Measurements from ENCODE around the gene NAA11. TPM values are rescaled to one million over a fixed set of nuclear protein-coding genes. Genes with fewer than 3 reads are reported as not detected.

The NAA11 gene
- total RNA-seq, 1 experiment from 2014 or later, result not detected

GRCh38 chr4:79340568-79340967 is 14.7 kb upstream of the NAA11 start:
- H2BK20ac ChIP-seq (ENCODE audit: low read depth, low read length, poor library complexity, severe bottlenecking), result no peak overlapping the region
- no peak overlapping the region for H4K8ac ChIP-seq (replicated peaks; ENCODE audit: insufficient read length, low read depth, low read length)
- H2BK5ac ChIP-seq (ENCODE audit: insufficient read length, low read length), result no peak overlapping the region
- H2AFZ ChIP-seq (ENCODE audit: low read length), result no peak overlapping the region
- no peak overlapping the region for H3K23ac ChIP-seq (ENCODE audit: insufficient read length, low read depth, low read length)
- H3K9me3 Mint-ChIP-seq, result peaks cover 9 to 12% of the 10 kb centered on the region in 2 experiments
- no peak overlapping the region for H2BK12ac ChIP-seq (ENCODE audit: insufficient read length, low read depth, low read length)
- H2AK5ac ChIP-seq (ENCODE audit: insufficient read length, low read length), result no peak overlapping the region
- no peak for DNase-seq
- H3K56ac ChIP-seq (ENCODE audit: insufficient read length, low read depth, low read length), result no peak overlapping the region
- H3K4me2 ChIP-seq (ENCODE audit: insufficient read depth, insufficient read length, low read length), result no peak overlapping the region
- H3K4ac ChIP-seq (ENCODE audit: low read depth, low read length), result no peak overlapping the region
- H3K23me2 ChIP-seq (ENCODE audit: insufficient read length, low read depth, low read length, poor library complexity, severe bottlenecking), result no peaks in the 10 kb centered on the region
- H3K27me3 Mint-ChIP-seq (ENCODE audit: low read depth), result no peaks in the 10 kb centered on the region
- no peak for TF ChIP-seq CTCF (conservative IDR thresholded peaks at IDR 0.05)
- H3K9ac ChIP-seq (ENCODE audit: extremely low read depth, insufficient read length, low read length), result no peak overlapping the region
- H2BK15ac ChIP-seq (ENCODE audit: low read depth, low read length), result no peak overlapping the region
- H3K36me3 Mint-ChIP-seq (ENCODE audit: insufficient read depth in 1 of 3, low read depth in 3 of 3), result peaks cover 0 to 18% (median 5%) of the 10 kb centered on the region in 3 experiments; a peak in 3 of 7 replicates
- no peak overlapping the region for H4K91ac ChIP-seq (ENCODE audit: insufficient read length, low read depth, low read length)
- H4K20me1 ChIP-seq (ENCODE audit: control insufficient read depth, insufficient read depth, insufficient read length), result no peaks in the 10 kb centered on the region
- WGBS (ENCODE audit: extremely low coverage, insufficient read length, low lambda C conversion rate), result no CpG with 5 or more reads among the region's 2 CpGs
- no peak overlapping the region for H3T11ph ChIP-seq (ENCODE audit: low read length)
- H3K4me1 Mint-ChIP-seq, result no peaks in the 10 kb centered on the region
- H3K9me3 ChIP-seq (ENCODE audit: control insufficient read depth, low read depth, low read length), result no peaks in the 10 kb centered on the region
- no peaks in the 10 kb centered on the region for H3K27me3 ChIP-seq (ENCODE audit: insufficient read depth, low read length)
- no peak overlapping the region for H2BK120ac ChIP-seq (ENCODE audit: low read depth, low read length, poor library complexity, severe bottlenecking)
- H3K79me1 ChIP-seq (ENCODE audit: insufficient read depth, low read depth, low read length, poor library complexity, severe bottlenecking), result no peaks in the 10 kb centered on the region
- H3K18ac ChIP-seq (ENCODE audit: insufficient read length, low read depth, low read length), result no peak overlapping the region
- H3K4me1 ChIP-seq (ENCODE audit: insufficient read depth, low read length), result no peaks in the 10 kb centered on the region
- no peak overlapping the region for H3K4me3 Mint-ChIP-seq
- H3K14ac ChIP-seq (ENCODE audit: insufficient read depth, low read length), result no peak overlapping the region
- no peak overlapping the region for H3K27ac Mint-ChIP-seq
- no peak overlapping the region for H3K27ac ChIP-seq (ENCODE audit: insufficient read length, low read depth, low read length)
- H3K79me2 ChIP-seq (ENCODE audit: insufficient read depth, low read length), result no peaks in the 10 kb centered on the region
- no peak overlapping the region for H4K5ac ChIP-seq (ENCODE audit: insufficient read length, low read depth, low read length)

Measured in H9 (cell line).